Lower lobe of right lung (tissue), 2 donors: ENCODE data around the gene ATP6V1B1. TPM values are rescaled to one million over a fixed set of nuclear protein-coding genes. Genes with fewer than 3 reads are reported as not detected.

ENCODE experiments used
- ATAC-seq, 2 donors: fragments of 200-7000 bp; cut with Tn5 transposase; one replicate each; pipeline ENCODE4 v1.9.1; 2020 to 2022; ENCODE audit warnings: mild to moderate bottlenecking in 2 of 2, moderate library complexity in 2 of 2
- DNase-seq: peaks from one replicate; pipeline ENCODE4 v3.0.0-alpha.2; 2020
- H3K27ac ChIP-seq: fragments of 200-600 bp; one replicate; pipeline ENCODE4 v1.8.0; 2022
- H3K27me3 ChIP-seq: fragments of 200-600 bp; one replicate; pipeline ENCODE4 v1.8.0; 2022; ENCODE audit warnings: low read depth
- H3K36me3 ChIP-seq: fragments of 200-600 bp; one replicate; pipeline ENCODE4 v1.8.0; 2022; ENCODE audit warnings: mild to moderate bottlenecking
- H3K4me1 ChIP-seq: fragments of 200-600 bp; one replicate; pipeline ENCODE4 v1.8.0; 2022
- H3K4me3 ChIP-seq: fragments of 200-600 bp; one replicate; pipeline ENCODE4 v1.8.0; 2022; ENCODE audit warnings: mild to moderate bottlenecking
- H3K9me3 ChIP-seq: fragments of 200-600 bp; one replicate; pipeline ENCODE4 v1.8.0; 2022
- intact Hi-C: fragments of 100-400 bp; cut with DNase I; formaldehyde crosslinking; loops from one replicate; pipeline ENCODE4 v1.11.0; 2022
- total RNA-seq: library from RNA; stranded (reverse); fragmentation: NEBNext Ultra II Directional; extraction: Animal tissue kit (Norgen Biotek cat#: 25700); gene quantifications from one replicate; pipeline ENCODE4 v1.2.1, GENCODE V29; 2021
- TF ChIP-seq, protein P1 (sequence below): fragments of 200-600 bp; IDR thresholded peaks from one replicate; pipeline ENCODE4 v1.8.0; 2022; ENCODE audit warnings: antibody characterized with exemption, mild to moderate bottlenecking
- donor health status: DM: no; HTN: yes; CAD: no; lungs with severe emphysema.

Gene ATP6V1B1
- total RNA-seq, 1 donor from 2014 or later: 2.2 TPM

- TF ChIP-seq, protein P1, sequence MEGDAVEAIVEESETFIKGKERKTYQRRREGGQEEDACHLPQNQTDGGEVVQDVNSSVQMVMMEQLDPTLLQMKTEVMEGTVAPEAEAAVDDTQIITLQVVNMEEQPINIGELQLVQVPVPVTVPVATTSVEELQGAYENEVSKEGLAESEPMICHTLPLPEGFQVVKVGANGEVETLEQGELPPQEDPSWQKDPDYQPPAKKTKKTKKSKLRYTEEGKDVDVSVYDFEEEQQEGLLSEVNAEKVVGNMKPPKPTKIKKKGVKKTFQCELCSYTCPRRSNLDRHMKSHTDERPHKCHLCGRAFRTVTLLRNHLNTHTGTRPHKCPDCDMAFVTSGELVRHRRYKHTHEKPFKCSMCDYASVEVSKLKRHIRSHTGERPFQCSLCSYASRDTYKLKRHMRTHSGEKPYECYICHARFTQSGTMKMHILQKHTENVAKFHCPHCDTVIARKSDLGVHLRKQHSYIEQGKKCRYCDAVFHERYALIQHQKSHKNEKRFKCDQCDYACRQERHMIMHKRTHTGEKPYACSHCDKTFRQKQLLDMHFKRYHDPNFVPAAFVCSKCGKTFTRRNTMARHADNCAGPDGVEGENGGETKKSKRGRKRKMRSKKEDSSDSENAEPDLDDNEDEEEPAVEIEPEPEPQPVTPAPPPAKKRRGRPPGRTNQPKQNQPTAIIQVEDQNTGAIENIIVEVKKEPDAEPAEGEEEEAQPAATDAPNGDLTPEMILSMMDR: no peak
- Histone ChIP-seq H3K27me3 (peaks cover 96% of the 10 kb centered on the region), H3K4me3 (no peak overlapping the region), H3K4me1 (peaks cover 8% of the 10 kb centered on the region), H3K36me3 (no peaks in the 10 kb centered on the region), H3K27ac (no peak overlapping the region), H3K9me3 (no peaks in the 10 kb centered on the region)
- no peak for ATAC-seq
- intact Hi-C loops: no loop called here
- no peak for DNase-seq
These were observed 42.5 kb upstream of the ATP6V1B1 start for GRCh38 chr2:70893186-70893585.

GRCh38 chr2:70894765-70895164, 40.9 kb upstream of the ATP6V1B1 start:
- H3K4me1 ChIP-seq: peaks cover 6% of the 10 kb centered on the region
- no peak overlapping the region for H3K27ac ChIP-seq
- ATAC-seq (no peak), DNase-seq (no peak)
- intact Hi-C loops: no loop called here
- no peaks in the 10 kb centered on the region for H3K9me3 ChIP-seq
- H3K4me3 ChIP-seq: no peak overlapping the region
- TF ChIP-seq, protein P1: no peak
- peaks cover 96% of the 10 kb centered on the region for H3K27me3 ChIP-seq
- no peaks in the 10 kb centered on the region for H3K36me3 ChIP-seq

DNA sequence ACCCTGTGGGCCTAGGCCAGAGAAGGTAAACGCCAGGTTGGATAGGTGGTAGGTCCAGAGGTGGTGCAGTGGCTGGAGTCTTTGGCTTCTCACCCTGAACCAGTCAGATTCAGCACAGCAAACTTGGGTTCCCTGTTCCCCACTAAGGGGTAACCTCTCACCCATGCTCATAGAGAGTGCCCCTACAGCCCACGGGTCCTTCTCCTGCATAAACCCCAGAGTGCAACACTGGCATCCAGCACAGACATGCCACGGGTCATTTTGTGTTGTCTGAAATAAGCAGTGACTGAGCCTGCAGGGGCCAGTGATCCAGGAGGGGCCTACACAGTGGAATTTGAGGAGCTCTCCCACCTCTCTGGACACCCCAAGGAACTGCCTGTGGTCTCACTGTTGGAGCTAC, 40.5 kb upstream of the ATP6V1B1 start:
- Histone ChIP-seq H3K9me3 (no peaks in the 10 kb centered on the region), H3K36me3 (no peaks in the 10 kb centered on the region), H3K4me3 (no peak overlapping the region), H3K4me1 (peaks cover 11% of the 10 kb centered on the region), H3K27ac (no peak overlapping the region), H3K27me3 (peaks cover 96% of the 10 kb centered on the region)
- ATAC-seq (no peak), DNase-seq (no peak)
- intact Hi-C loops: no loop called here
- TF ChIP-seq, protein P1: no peak

GRCh38 chr2:70895998-70896764, 39.5 kb upstream of the ATP6V1B1 start:
- DNase-seq (no peak), ATAC-seq (no peak)
- Histone ChIP-seq H3K9me3 (no peaks in the 10 kb centered on the region), H3K4me1 (peaks cover 20% of the 10 kb centered on the region), H3K4me3 (no peak overlapping the region), H3K27me3 (peaks cover 96% of the 10 kb centered on the region), H3K36me3 (no peaks in the 10 kb centered on the region), H3K27ac (no peak overlapping the region)
- TF ChIP-seq, protein P1: no peak
- intact Hi-C loops: no loop called here

DNA sequence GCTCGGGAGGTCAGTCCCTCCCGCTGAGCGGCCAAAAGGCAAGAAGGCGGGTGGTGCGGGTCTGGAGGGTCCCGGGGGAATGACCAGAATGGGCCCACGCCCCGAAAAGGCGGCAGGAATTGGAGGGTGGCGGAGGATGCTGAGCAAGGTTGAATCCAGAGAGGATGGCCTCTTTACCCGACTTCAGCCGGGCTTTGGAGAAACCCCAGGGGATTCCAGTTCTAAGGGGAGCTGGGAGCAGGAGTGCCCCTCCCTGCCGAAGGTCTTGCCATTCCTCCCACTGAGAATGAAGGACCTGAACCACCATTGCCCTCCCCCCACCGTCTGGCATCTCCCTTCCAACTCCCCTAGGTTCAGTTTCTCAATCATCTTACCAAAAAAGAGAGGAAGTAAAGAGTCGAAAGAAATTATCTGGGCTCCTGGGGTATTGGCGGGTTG, 38.9 kb upstream of the ATP6V1B1 start:
- peaks cover 99% of the 10 kb centered on the region for H3K27me3 ChIP-seq

More for the DNA sequence above, 38.9 kb upstream of the ATP6V1B1 start:
- Histone ChIP-seq H3K36me3 (no peaks in the 10 kb centered on the region), H3K4me1 (peaks cover 26% of the 10 kb centered on the region), H3K4me3 (no peak overlapping the region), H3K9me3 (no peaks in the 10 kb centered on the region), H3K27ac (no peak overlapping the region)
- ATAC-seq (no peak), DNase-seq (no peak)
- intact Hi-C loops: no loop called here
- TF ChIP-seq, protein P1: no peak
